HCT116 (cell line): ENCODE results near the gene CABP2. TPM values are rescaled to one million over a fixed set of nuclear protein-coding genes. Genes with fewer than 3 reads are reported as not detected.

Experiments used
- ATAC-seq: fragments of 200-7000 bp; cut with Tn5 transposase; 2 replicates; pipeline ENCODE4 v1.9.1; 2020; ENCODE audit warnings: mild to moderate bottlenecking, moderate library complexity
- BruUV-seq: library from RNA; stranded (reverse); fragments of 400-500 nt; replicated peaks from 2 replicates; lab custom pipeline; 2021; lab: Mats Ljungman, UMichigan
- CTCF ChIA-PET: fragments of 300-600 bp; sonication (Branson Sonifier 250); formaldehyde crosslinking; loops from one replicate; lab custom pipeline; 2021; ENCODE audit warnings: antibody characterized with exemption; lab: Charles Lee
- POLR2A ChIA-PET: fragments of 300-600, 350-600 bp; sonication (Branson Sonifier 250); formaldehyde crosslinking; loops from one replicate; lab custom pipeline; 2021; ENCODE audit warnings: antibody characterized with exemption; lab: Charles Lee
- RAD21 ChIA-PET, 2 experiments: fragments of 300-600 bp; sonication (Branson Sonifier 250); formaldehyde crosslinking; loops; one replicate each; lab custom pipeline; 2023; ENCODE audit warnings: low total read pairs in 2 of 2; ENCODE audit not compliant: uncharacterized antibody in 2 of 2, unreplicated experiment in 2 of 2, low non-redundant PET in 1 of 2; lab: Charles Lee
- DNase-seq: peaks from one replicate; pipeline ENCODE4 v3.0.0-alpha.2; 2010; ENCODE audit warnings: low read depth, low spot score
- H2AFZ ChIP-seq: fragments of 200-600 bp; shearing (Covaris generic), sonication (generic); 2 replicates; pipeline ENCODE4 v1.6.1; 2017; ENCODE audit warnings: low read depth, mixed run types, mixed read lengths, antibody characterized with exemption, low read length; ENCODE audit not compliant: poor library complexity, severe bottlenecking
- H3K27ac ChIP-seq: 2 replicates; pipeline ENCODE4 v1.5.1; 2012; ENCODE audit warnings: low read depth, low read length
- H3K27me3 ChIP-seq: fragments of 200-600 bp; sonication (generic); 2 replicates; pipeline ENCODE4 v1.6.1; 2016; ENCODE audit warnings: mixed run types, low read length, mixed read lengths; ENCODE audit not compliant: insufficient read depth
- H3K36me3 ChIP-seq, 2 experiments: fragments of 200-500 bp in 1 of 2; fragments of 200-600 bp in 1 of 2; sonication (Bioruptor generic) in 1 of 2; sonication (generic) in 1 of 2; 2 replicates each; pipeline versions ENCODE4 v1.5.1 to v1.6.1; 2014 to 2016; ENCODE audit warnings: low read length in 2 of 2, inconsistent platforms in 1 of 2, mixed read lengths in 1 of 2, mixed run types in 1 of 2; ENCODE audit not compliant: insufficient read depth in 2 of 2, control insufficient read depth in 1 of 2
- H3K4me1 ChIP-seq, 2 experiments: fragments of 200-600 bp in 1 of 2; sonication (generic) in 1 of 2; 2 replicates each; pipeline versions ENCODE4 v1.5.1 to v1.6.1; 2012 to 2017; ENCODE audit warnings: low read length in 2 of 2, inconsistent platforms in 1 of 2, mild to moderate bottlenecking in 1 of 2, mixed read lengths in 1 of 2, mixed run types in 1 of 2, moderate library complexity in 1 of 2; ENCODE audit not compliant: insufficient read depth in 2 of 2, control insufficient read depth in 1 of 2
- H3K4me2 ChIP-seq: fragments of 200-600 bp; sonication (generic); 2 replicates; pipeline ENCODE4 v1.6.1; 2017; ENCODE audit warnings: mixed run types, low read length, mixed read lengths
- H3K4me3 ChIP-seq, 2 experiments: fragments of 200-600 bp in 1 of 2; sonication (generic) in 1 of 2; replicated peaks in 1 of 2; 2 replicates each; pipeline ENCODE4 v1.5.1; 2011 to 2016; ENCODE audit warnings: low read length in 2 of 2, control low read depth in 1 of 2, low read depth in 1 of 2, mild to moderate bottlenecking in 1 of 2, mixed read lengths in 1 of 2, mixed run types in 1 of 2
- H3K79me2 ChIP-seq: fragments of 200-600 bp; sonication (generic); 2 replicates; pipeline ENCODE4 v1.6.1; 2017; ENCODE audit warnings: mild to moderate bottlenecking, mixed run types, low read length, moderate library complexity, mixed read lengths; ENCODE audit not compliant: insufficient read depth
- H3K9ac ChIP-seq: fragments of 200-600 bp; sonication (generic); 2 replicates; pipeline ENCODE4 v1.6.1; 2016; ENCODE audit warnings: low read length, mixed read lengths
- H3K9me2 ChIP-seq: fragments of 200-600 bp; sonication (generic), shearing (Covaris generic); 2 replicates; pipeline ENCODE4 v1.6.1; 2017; ENCODE audit warnings: mixed run types, mild to moderate bottlenecking, moderate library complexity; ENCODE audit not compliant: insufficient read depth
- H3K9me3 ChIP-seq, 2 experiments: fragments of 200-500 bp in 1 of 2; fragments of 200-600 bp in 1 of 2; sonication (Bioruptor generic) in 1 of 2; sonication (generic) in 1 of 2; 2 replicates each; pipeline ENCODE4 v1.6.1; 2014 to 2017; ENCODE audit warnings: low read length in 2 of 2, mixed read lengths in 2 of 2, inconsistent platforms in 1 of 2, low read depth in 1 of 2, mild to moderate bottlenecking in 1 of 2, mixed run types in 1 of 2, moderate library complexity in 1 of 2; ENCODE audit not compliant: control insufficient read depth in 1 of 2, insufficient read depth in 1 of 2
- H4K20me1 ChIP-seq: fragments of 200-600 bp; sonication (generic), shearing (Covaris generic); 2 replicates; pipeline ENCODE4 v1.6.1; 2017; ENCODE audit warnings: mixed run types, mild to moderate bottlenecking, moderate library complexity; ENCODE audit not compliant: insufficient read depth
- ATF3 ChIP-seq: IDR thresholded peaks from 2 replicates; pipeline ENCODE4 v1.6.1; 2012
- CBX3 ChIP-seq: IDR thresholded peaks from 2 replicates; pipeline ENCODE4 v1.6.1; 2012; ENCODE audit warnings: low read depth
- CEBPB ChIP-seq: IDR thresholded peaks from 2 replicates; pipeline ENCODE4 v1.6.1; 2012; ENCODE audit warnings: low read depth
- ELF1 ChIP-seq: IDR thresholded peaks from 2 replicates; pipeline ENCODE4 v1.6.1; 2012; ENCODE audit warnings: low read depth, borderline replicate concordance
- EZH2 ChIP-seq: fragments of 200-600 bp; sonication (generic); IDR thresholded peaks from 2 replicates; pipeline ENCODE4 v1.6.1; 2017; ENCODE audit warnings: antibody characterized with exemption, mixed run types
- EZH2phosphoT487 ChIP-seq: fragments of 200-600 bp; IDR thresholded peaks from 2 replicates; pipeline ENCODE4 v1.6.1; 2018; ENCODE audit warnings: antibody characterized with exemption, borderline replicate concordance
- FOSL1 ChIP-seq: IDR thresholded peaks from 2 replicates; pipeline ENCODE4 v1.6.1; 2012; ENCODE audit warnings: low read depth
- MAX ChIP-seq: IDR thresholded peaks from 2 replicates; pipeline ENCODE4 v1.6.1; 2012
- POLR2AphosphoS5 ChIP-seq: IDR thresholded peaks from 2 replicates; pipeline ENCODE4 v1.6.1; 2011; ENCODE audit warnings: mild to moderate bottlenecking, low read depth, low read length, moderate library complexity
- RAD21 ChIP-seq: IDR thresholded peaks from 2 replicates; pipeline ENCODE4 v1.6.1; 2012; ENCODE audit warnings: low read depth, mild to moderate bottlenecking
- SIN3A ChIP-seq: IDR thresholded peaks from 2 replicates; pipeline ENCODE4 v1.6.1; 2012; ENCODE audit warnings: low read depth
- SRF ChIP-seq: IDR thresholded peaks from 2 replicates; pipeline ENCODE4 v1.6.1; 2012; ENCODE audit warnings: low read depth
- TCF7L2 ChIP-seq: IDR thresholded peaks from 2 replicates; pipeline ENCODE4 v1.7.0; 2011; ENCODE audit warnings: borderline replicate concordance, inconsistent platforms; ENCODE audit not compliant: insufficient read depth, insufficient read length; ENCODE audit errors: extremely low read depth
- ZBTB33 ChIP-seq: IDR thresholded peaks from 2 replicates; pipeline ENCODE4 v1.6.1; 2011; ENCODE audit warnings: mild to moderate bottlenecking, low read length, moderate library complexity; ENCODE audit not compliant: insufficient replicate concordance; ENCODE audit errors: extremely low read depth
- ZFX ChIP-seq: fragments of 450-650 bp; IDR thresholded peaks from 2 replicates; pipeline ENCODE4 v1.6.1; 2017
- ZNF274 ChIP-seq: fragments of 200-500 bp; sonication (Bioruptor generic); IDR thresholded peaks from 2 replicates; pipeline ENCODE4 v1.6.1; 2014; ENCODE audit warnings: mild to moderate bottlenecking, low read depth, low read length, inconsistent platforms
- intact Hi-C: fragments of 100-400 bp; cut with micrococcal nuclease; formaldehyde crosslinking; loops from 2 replicates; pipeline ENCODE4 v1.10.0; 2022
- total RNA-seq: library from RNA; stranded (reverse); gene quantifications from one replicate; pipeline ENCODE4 v1.2.1, GENCODE V29; 2021; ENCODE audit not compliant: unreplicated experiment

Gene CABP2
- total RNA-seq, 1 experiment from 2014 or later: not detected

- H3K79me2 ChIP-seq: peaks cover 7% of the 10 kb centered on the region; the same call in 1 of the 2 replicates
- ChIA-PET POLR2A (no interaction called here), CTCF (no interaction called here), RAD21 (interaction anchor here in 1 of 2 experiments (2.2 kb wide), 1 partner anchor 69 kb away, joined by 6 read pairs; the partner anchor contains the start of gene PPP1CA)
- H3K27ac ChIP-seq: no peak overlapping the region
- no peak overlapping the region for H3K4me2 ChIP-seq
- no peaks in the 10 kb centered on the region for H3K27me3 ChIP-seq
- H3K9ac ChIP-seq: no peak overlapping the region
- H3K4me3 ChIP-seq: no peak overlapping the region
- TF ChIP-seq ZNF274: no peak
- TF ChIP-seq FOSL1: no peak
- TF ChIP-seq ZBTB33: no peak
- TF ChIP-seq ATF3: no peak
- TF ChIP-seq ZFX: no peak
- TF ChIP-seq SRF: no peak
- TF ChIP-seq POLR2AphosphoS5: no peak
- no peak for TF ChIP-seq EZH2phosphoT487
- no peak for TF ChIP-seq CBX3
- no peak for TF ChIP-seq ELF1
- no peak for TF ChIP-seq SIN3A
- no peak for TF ChIP-seq CEBPB
- TF ChIP-seq TCF7L2: no peak
- no peak for TF ChIP-seq MAX
- TF ChIP-seq EZH2: no peak
- TF ChIP-seq RAD21: no peak
- intact Hi-C loops: no loop called here
- H2AFZ ChIP-seq: no peak overlapping the region
- DNase-seq (no peak), ATAC-seq (no peak)
- no peaks in the 10 kb centered on the region for H3K36me3 ChIP-seq
- no peaks in the 10 kb centered on the region for H3K9me2 ChIP-seq
- H3K9me3 ChIP-seq: no peaks in the 10 kb centered on the region
- peaks cover 21 to 35% of the 10 kb centered on the region in 2 experiments for H3K4me1 ChIP-seq
- BruUV-seq: no TSS peak
- no peaks in the 10 kb centered on the region for H4K20me1 ChIP-seq
Measured at GRCh38 chr11:67470337-67471002, 52.8 kb downstream of the CABP2 start.
